ENCODE measurements around the gene DPM1.
"Not testable (repeated sequence)": the region's sequence is repeated elsewhere in the genome, so short reads cannot be mapped to it uniquely, and the experiment has no call there.

Gene DPM1

DNA sequence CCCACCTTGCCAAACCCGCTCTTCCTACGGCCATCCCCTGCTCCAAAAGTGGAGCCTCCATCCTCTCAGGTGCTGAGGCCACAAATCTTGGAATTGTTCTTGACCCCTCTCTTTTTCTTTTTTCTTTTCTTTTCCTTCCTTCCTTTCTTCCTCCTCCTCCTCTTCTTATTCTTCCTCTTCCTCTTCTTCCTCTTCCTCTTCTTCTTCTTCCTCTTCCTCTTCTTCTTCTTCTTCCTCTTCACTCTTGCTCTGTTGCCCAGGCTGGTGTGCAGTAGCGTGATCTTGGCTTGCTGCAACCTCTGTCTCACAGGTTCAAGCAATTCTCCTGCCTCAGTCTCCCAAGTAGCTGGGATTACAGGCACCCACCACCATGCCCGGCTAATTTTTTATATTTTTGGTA is 20.2 kb upstream of the DPM1 start:
- DNase-seq = not testable (repeated sequence)

DNA sequence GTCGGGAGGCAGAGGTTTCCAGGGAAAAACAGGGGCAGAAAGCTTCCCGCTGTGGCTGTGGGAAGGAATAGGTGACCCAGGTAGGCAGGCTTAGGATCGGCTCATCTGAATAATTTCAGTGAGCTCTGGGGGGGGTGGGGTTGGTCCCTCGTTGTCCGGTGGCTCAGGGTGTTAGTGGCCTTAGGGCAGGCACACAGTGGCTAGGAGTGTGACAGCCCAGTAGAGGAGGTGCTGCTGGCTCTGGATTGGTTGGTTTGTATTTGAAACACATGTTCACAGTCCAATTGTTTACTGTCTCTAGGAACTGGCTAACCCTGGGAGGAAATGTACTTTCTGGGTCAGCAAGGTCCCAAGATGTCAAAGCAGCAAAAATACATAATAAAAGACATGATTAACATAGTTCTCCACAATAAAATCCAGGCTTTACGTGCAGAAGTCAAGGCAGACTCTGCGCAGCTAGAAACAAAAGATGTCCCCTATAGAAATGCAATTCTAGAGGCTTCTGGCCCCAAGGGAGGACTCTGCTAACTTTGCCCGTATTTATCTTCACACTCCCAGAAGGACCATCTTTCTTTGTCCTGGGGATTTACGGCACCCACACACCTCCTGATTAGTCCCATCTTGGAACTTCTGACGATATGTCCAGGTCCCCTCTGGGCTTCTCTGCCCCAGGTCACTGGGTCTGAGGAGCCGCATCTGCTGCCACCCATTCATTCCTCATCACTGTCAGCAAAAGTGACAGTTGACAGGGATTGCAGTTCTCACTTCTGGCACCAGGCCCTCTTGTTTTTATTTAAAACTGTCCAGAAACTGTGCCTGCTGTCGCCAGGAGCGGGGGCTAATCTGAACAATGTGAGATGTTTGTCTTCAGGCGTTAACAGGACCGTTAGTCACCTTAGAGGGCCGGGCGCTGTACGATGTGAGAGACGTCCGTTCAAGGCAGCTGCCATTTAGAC is 19.0 kb upstream of the DPM1 start:
- DNase-seq = no peak

DNA sequence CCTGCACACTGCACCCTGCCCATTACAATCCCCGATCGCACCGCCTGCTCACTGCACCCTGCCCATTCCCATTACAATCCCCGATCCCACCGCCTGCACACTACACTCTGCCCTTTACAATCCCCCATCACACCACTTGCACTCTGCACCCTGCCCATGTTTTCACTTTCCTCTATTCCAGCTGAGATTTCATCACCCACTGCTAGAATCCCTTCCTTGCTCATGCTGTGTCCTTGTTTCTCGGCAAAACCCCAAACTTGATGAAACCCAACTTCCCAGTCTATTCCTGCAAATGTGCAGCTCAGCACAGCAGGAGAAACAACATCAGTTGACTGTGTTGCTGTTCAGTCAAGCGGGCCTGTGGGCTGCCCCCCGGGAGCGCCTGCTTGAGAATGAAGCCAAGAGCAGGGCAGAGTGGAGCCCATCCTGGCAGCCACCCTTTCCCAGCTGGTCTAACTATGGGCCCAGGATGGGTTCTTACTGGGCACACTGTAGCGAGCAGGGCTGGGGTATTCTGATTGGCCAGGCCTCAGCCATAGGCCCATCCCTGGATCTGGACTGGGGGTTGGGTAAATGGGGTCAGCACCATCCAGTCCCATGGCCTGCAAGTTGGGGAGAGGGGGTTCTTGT is 17.5 kb upstream of the DPM1 start:
- no peak for DNase-seq

DNA sequence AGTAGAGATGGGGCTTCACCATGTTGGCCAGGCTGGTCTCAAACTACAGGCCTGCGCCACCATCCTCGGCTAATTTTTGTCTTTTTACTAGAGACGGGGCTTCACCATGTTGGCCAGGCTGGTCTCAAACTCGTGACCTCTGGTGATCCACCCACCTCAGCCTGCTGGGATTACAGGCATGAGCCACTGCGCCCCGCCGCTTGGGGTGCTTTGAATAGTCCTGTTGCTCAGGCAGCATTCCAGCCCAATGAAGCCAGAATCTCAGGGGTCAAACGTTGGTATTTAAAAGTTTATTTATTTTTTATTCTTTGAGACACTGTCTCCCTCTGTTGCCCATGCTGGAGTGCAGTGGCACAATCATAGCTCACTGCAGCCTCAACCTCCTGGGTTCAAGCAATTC is 11.6 kb upstream of the DPM1 start:
- no peak for DNase-seq

DNA sequence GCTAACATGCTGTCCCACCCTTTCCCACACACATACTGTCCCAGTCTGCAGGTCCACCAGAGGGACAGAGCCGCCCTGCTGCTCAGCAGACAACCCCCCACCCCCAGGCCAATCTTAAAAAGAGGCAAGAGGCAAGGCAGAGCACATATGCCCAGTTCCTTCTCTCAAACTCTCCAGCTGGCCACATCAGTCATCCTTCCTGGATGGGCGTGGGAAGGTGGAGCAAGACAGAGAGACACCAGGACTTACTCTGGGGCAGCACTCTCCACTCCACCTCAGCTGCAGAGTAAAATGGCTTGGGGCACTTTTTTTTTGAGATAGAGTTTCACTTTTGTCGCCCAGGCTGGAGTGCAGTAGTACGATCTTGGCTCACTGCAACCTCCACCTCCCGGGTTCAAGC is 11.1 kb upstream of the DPM1 start:
- no peak for DNase-seq

DNA sequence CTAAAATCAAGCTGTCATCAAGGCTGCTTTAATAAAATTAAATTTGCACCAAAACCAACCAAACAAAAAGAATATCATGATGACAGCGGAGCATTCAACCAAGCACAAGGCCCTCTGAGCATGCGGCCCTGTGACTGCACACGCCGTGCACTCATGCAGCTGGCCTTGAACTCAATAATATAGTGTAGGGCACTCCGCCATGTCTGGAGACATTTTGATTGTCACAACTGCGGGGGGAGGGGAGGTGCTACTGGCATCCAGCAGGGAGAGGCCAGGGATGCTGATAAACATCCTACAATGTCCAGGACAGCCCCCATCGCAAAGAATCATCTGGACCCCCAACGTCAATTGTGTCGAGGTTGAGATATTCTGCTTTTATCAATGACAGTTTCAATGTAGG is 10.0 kb upstream of the DPM1 start:
- DNase-seq = no peak

DNA sequence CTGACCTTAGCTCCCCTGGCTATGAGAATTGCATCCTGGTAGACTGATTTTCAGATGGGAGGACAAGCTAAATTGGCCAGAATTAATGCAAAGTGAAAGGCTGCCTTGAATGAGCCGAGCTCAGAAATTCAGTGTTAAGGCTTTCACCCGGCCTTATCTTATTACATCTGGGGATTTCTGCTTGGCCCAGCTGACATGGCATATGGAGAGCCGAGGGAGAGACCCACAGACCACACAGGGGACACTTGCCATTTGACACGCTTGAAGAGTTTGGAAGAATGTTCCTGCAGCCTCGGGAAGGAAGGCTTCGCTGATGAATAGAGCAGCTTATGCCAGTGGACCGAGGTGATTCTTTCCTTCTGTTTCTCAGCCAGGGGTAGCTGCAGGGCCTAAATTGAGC is 9.3 kb upstream of the DPM1 start:
- no peak for DNase-seq

DNA sequence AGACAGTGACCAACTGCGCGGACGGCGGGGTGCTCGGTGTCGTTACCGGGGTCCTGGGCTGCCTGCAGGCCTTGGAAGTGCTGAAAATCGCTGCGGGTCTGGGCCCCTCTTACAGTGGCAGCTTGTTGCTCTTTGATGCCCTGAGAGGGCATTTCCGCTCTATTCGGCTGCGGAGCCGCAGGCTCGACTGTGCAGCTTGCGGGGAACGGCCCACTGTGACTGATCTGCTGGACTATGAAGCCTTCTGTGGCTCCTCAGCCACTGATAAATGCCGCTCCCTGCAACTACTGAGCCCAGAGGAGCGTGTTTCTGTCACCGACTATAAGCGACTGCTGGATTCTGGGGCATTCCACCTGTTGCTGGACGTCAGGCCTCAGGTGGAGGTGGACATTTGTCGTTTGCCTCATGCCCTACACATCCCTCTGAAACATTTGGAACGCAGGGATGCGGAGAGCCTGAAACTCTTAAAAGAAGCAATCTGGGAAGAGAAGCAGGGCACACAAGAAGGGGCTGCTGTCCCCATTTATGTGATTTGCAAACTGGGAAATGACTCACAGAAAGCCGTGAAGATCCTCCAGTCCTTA is 1.3 kb upstream of the DPM1 start:
- no peak for DNase-seq

DNA sequence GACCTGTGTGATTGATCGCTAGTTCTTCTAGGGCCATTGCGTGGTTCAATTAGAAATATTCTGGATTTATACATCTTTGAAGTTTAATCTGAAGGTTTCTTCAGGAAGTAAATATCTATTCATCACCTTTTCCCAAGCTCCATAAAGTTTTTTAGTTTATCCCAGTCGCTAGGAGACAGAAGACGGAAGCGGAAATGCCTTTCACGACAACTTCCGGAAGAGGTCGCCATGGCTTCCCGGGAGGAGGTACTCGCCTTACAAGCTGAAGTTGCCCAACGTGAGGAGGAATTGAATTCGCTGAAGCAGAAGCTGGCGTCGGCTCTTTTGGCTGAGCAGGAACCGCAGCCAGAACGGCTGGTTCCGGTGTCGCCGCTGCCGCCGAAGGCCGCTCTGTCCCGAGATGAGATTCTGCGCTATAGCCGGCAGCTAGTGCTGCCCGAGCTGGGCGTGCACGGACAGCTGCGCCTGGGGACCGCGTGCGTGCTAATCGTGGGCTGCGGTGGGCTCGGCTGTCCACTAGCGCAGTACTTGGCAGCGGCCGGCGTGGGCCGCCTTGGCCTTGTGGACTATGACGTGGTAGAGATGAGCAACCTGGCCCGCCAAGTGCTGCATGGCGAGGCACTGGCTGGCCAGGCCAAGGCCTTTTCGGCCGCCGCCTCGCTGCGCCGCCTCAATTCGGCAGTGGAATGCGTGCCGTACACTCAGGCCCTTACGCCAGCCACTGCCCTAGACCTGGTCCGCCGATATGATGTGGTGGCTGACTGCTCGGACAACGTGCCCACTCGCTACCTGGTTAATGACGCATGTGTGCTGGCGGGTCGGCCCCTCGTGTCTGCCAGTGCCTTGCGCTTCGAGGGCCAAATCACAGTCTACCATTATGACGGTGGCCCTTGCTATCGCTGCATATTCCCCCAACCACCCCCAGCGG is 547 bp upstream of the DPM1 start, which contains the start of gene MOCS3:
MOCS3 (plus strand) TSS at position 204 of the 928 bp plus-strand sequence; CDS start at position 229, 25 bp downstream.
- peak; percentile 92 to 96 for DNase-seq

DNA sequence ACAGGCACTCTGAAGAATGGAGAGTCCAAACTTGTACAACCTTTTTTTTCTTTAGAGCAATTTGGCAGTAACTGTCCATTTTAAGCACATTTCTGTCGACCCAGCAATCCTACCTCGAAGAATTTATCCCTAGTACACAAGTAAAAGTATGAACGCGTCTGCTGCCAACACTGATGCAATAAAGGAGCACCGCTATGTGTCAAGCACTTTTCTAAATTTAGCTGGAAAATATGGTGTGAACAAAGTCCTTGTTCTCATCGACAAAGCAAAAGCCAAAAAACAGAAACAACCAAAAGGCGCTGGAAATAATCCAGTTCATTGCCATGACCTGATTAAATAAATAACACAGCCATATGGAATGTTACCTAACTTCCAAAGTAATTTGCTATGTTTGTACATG is 1.1 kb downstream of the DPM1 start:
- DNase-seq = no peak

DNA sequence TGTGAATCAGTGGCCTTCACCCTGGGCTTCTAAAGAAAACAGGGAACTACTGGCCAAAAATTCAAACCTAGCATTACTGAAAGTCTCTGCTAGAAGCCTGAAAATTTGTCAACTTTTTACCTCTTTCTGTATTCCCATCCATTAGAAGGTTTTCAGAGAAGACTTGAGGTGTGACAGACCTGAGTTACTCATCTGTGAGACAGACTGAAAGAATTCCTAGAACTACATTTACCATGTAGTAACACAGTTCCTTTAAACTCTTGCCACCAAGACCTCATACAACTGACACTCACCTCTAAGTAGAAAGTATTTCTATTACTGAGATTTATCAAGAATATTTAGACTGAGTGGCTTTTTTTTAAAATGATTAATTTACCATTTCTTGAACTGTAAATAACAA is 4.5 kb downstream of the DPM1 start:
- DNase-seq = no peak

DNA sequence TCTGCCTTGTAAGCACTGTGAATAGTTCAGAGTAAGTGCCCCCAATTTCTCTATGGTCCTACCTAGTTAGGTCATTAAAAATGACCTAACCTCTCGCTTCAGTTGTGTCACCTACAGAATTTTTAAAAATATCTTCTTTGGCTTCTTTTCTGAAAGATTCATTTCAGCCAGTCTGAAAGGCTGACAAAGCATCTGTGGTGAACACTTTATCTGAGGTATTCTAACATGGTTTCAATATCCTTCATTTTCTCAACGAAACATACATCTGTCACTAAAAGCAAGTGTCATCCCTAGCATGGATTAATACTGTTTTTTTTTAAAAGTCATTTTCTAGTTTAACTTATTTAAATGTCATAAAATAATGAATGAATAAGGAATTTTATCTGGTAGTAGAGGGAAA is 5.1 kb downstream of the DPM1 start:
- DNase-seq = no peak

DNA sequence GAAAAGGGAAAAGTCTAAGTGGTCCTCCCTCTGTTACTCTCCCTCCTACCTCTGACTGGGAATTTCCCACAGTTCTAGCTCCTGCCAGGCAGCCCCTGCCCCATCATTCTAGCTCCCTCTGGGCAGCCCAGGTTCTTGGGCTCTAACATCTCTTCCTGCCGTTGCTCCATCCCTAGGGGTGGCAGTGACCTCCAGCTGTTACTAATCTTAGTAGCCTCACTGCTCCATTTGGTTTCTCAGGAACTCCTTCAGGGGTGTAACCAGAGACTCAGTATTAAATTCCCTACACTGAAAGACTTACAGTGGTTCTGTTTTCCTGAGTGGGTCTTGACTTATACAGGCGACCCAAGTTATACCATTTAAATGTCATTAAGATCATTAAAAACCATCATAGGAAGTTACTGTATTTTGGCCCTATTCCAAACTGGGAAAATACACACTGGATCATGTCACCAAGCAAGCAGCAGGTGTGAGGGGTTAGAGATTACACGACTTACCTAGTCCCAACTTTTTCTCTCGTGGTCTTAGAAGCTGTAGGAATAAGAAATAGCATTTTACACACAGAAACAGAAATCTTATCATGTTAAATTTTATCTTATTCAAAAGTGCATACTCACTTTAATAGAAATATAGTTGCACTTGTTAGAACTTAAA is 10.1 kb downstream of the DPM1 start:
- no peak for DNase-seq

DNA sequence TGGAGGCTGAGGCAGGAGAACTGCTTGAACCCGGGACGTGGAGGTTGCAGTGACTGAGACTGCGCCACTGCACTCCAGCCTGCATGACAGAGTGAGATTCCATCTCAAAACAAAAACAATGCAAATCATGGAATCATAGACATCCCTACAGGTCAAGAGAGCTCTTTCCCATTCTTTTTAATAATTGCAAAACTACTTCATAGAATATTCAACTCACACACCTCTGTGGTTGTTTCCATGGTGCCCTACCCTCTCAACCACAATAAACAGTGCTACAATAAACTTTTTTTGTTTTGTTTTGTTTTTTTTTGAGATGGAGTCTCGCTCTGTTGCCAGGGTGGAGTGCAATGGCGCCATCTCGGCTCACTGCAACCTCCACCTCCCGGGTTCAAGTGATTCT is 15.3 kb downstream of the DPM1 start:
- DNase-seq = no peak

DNA sequence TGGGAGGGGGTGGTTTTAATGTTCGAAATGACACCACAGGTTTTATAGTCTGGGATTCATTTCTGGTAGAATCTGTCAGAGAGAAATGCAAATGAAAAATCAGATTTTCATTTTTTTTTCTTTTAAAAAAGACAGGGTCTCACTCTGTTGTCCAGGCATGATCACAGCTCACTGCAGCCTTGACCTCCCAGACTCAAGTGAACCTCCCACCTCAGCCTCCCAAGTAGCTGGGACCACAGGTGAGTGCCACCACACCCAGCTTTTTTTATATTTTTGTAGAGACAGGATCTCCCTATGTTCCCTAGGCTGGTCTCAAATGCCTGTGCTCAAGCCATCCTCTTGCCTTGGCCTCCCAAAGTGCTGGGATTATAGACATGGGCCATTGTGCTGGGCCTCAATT is 24.7 kb downstream of the DPM1 start:
- DNase-seq = no peak

DNA sequence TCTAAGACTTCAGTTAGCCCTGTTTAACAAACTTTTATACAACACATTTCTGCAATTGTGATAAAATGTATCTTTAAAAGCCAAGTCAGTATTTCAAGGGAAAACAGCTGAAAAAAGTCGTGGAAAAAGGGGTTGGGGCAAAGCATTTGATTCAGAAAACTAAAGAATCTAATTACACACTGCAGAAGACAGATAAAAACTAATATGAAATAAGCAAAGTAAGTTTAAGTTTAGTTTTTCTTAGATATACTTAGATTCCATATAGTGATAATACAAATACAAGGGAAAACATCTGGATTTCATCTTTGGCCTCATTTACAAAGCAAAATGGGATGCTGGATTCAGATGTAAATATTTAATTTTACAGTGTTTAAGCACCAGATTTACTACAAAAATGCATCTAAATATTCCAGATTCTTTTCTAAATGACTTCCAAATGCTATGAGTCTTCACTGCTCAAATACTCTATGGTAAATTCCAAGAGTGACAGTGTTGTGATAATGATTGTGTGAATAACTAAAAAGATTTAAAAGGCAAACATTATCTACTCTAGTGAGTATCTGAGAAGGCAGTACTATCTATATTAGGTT is 25.5 kb downstream of the DPM1 start:
- DNase-seq = no peak

DNA sequence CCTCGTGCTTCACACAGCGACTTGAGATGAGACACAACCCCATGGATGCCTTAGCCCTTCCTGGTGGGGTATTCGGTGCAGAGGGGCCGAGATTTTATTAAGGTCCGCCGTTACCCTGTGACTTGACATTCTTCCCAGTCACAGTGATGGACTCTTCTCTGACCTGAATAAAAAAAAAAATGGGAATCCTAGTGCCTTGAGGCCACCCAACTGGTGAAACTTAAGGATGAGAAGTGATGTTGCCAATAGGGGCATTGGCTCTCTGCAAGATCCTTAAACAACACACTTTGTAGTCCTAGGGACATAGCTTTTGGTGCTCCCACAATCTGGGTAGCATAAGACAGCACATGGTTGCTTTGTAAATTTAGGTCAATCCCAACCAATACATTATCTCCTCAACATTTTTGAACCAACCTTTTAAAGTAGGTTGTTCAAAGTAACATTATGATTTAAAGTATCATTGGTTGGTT is 26.3 kb downstream of the DPM1 start:
- DNase-seq = no peak

DNA sequence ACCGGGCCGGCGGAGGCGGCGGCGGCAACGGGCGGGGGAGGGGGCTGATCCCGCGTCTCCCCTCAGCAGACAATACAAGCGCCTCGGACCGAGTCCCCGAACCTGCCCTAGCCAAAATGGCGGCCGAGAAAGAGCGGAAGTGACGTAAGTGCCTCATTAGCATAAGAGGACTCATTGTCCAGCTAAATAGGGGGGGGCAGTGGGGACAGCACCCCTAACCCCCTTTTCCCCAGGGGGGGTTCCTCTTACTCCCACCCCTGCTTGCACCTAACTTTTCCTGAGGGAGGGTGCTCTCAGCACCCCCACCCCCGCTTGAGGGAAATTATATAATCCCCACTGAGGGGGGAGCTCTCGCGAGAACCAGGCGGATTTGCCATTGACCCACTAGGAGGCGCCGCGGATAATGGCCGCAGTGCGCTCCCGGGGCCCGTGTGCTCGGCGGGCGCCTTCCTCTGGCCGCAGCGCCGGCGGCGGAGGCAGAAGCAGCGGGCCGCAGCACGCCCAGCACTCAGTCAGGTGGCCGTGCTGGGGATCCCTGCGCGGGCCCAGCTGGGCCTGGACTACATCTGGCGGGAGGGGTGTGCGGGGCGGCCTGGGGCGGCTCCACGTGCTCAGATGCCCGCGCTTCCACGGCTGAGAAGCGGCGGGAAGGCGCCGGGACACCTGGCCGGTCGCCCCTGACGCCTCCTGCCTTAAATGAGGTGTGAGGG is 26.9 kb downstream of the DPM1 start, which contains the start of gene ADNP:
ADNP (minus strand) TSS at position 132 of the 710 bp plus-strand sequence. CDS start 27,441 bp downstream, outside the sequence.
- DNase-seq = peak; percentile 86 to 97

DNA sequence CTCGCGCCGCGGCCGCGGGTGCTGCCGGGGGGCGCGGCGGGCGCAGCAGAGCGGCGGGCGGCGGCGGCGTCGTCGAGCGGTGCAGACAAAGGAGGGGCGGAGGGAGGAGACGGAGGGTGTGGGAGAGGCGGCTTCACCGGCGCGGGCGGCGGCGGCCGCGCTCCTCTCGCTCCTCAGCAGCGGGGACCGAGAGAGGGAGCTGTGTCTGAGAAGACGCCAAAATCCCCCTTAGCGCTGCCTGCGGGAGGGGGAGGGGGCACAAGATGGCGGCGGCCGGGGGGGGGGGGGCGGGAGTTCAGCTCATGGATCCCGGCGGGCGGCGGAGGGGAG is 27.4 kb downstream of the DPM1 start:
- no peak for DNase-seq

DNA sequence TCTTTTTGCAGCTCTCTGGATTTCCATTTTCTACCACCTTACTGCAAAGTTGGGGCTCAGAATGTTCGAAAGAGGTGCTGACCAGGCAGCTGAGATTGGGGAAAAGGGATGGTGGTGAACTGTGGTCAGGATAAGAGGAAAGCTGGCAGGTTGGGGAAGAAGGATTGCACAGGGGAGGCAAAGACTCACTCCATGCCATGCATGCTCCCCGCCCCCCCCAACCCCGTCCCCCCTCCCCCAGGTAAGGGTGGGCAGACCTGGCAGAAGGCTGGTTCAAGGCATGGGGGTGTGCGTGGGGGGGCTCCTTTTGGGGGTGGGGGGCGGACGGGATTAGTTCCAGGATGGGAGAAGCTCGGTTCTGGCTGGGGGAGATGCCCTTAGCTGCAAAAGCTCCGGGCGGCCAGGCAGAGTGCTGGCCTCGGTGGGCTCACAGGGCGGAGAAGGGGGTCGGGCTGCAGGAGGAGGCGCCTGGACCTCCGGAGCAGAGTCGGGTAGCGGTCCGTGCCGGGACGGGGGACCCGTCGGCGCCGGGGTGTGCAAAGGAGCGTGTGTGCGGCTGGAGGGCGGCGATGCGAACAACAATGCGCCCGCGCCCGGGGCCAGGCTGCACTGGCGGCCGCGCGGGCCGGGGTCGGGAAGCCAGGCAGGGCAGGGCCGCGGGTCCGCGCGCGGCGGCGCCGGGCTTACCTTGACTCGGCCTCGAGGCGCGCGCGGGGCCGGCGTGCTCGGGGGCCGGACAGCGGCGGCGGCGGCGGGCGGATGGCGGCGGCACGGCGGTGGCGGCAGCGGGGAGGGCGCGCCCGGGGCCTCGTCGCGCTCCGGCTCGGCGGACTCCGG is 28.0 kb downstream of the DPM1 start:
- DNase-seq = peak; percentile 24 to 54

Data from NCI-H526 (cell line).